Hepatocyte (in vitro differentiated cells): ENCODE data around the gene CHN2.

ENCODE experiments used
- EZH2 ChIP-seq: fragments of 200-600 bp; sonication (generic); IDR thresholded peaks from 2 replicates; pipeline ENCODE4 v1.6.1; 2016; ENCODE audit warnings: antibody characterized with exemption, mild to moderate bottlenecking, borderline replicate concordance
- TF ChIP-seq, protein P1 (sequence below): fragments of 200-600 bp; sonication (generic); IDR thresholded peaks from 2 replicates; pipeline ENCODE4 v1.5.1; 2016; ENCODE audit warnings: antibody characterized with exemption, mild to moderate bottlenecking; ENCODE audit not compliant: poor library complexity

DNA sequence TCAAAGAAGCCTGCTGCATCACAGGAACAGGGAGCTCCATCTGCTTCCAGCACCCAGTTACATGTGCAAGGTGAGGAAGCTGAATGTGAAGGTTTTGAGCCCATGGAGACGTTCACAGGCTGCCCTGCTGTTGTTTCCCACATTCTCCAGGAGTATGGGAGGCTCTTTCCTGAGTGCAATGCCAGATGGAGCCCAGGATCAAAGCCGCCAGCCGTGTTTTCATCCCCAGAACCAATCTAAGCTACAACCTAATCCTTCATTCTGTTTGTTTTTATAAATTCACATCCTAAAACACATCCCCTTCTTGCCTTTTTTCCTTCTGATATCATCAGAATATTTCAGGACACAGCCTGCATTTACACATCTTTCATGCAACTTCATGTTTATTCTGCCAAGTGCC, 270.2 kb downstream of the CHN2 start:
- TF ChIP-seq, protein P1, sequence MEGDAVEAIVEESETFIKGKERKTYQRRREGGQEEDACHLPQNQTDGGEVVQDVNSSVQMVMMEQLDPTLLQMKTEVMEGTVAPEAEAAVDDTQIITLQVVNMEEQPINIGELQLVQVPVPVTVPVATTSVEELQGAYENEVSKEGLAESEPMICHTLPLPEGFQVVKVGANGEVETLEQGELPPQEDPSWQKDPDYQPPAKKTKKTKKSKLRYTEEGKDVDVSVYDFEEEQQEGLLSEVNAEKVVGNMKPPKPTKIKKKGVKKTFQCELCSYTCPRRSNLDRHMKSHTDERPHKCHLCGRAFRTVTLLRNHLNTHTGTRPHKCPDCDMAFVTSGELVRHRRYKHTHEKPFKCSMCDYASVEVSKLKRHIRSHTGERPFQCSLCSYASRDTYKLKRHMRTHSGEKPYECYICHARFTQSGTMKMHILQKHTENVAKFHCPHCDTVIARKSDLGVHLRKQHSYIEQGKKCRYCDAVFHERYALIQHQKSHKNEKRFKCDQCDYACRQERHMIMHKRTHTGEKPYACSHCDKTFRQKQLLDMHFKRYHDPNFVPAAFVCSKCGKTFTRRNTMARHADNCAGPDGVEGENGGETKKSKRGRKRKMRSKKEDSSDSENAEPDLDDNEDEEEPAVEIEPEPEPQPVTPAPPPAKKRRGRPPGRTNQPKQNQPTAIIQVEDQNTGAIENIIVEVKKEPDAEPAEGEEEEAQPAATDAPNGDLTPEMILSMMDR = no peak
- TF ChIP-seq EZH2 = no peak
